Spleen (tissue), 11 donors: ENCODE measurements around the gene ANO2. TPM values are rescaled to one million over a fixed set of nuclear protein-coding genes. Genes with fewer than 3 reads are reported as not detected.

Experiments
- DNase-seq: peaks from one replicate; pipeline ENCODE4 v3.0.0-alpha.2; 2020
- H3K27ac ChIP-seq, 8 donors: fragments of 200-600 bp; sonication (generic) in 7 of 8; 1 replicate in 4 of 8; 2 replicates in 4 of 8; pipeline versions ENCODE4 v1.5.0 to v1.8.0; 2016 to 2021; ENCODE audit warnings: inconsistent platforms in 4 of 8, mild to moderate bottlenecking in 4 of 8, moderate library complexity in 1 of 8
- H3K27me3 ChIP-seq, 7 donors: fragments of 200-600 bp; sonication (generic) in 6 of 7; replicated peaks in 1 of 7; 1 replicate in 4 of 7; 2 replicates in 3 of 7; pipeline versions ENCODE4 v1.5.0 to v1.8.0; 2016 to 2021; ENCODE audit warnings: inconsistent platforms in 3 of 7, mild to moderate bottlenecking in 1 of 7
- H3K36me3 ChIP-seq, 6 donors: fragments of 200-600 bp; sonication (generic) in 5 of 6; 1 replicate in 4 of 6; 2 replicates in 2 of 6; pipeline versions ENCODE4 v1.5.0 to v1.8.0; 2016 to 2021; ENCODE audit warnings: inconsistent platforms in 2 of 6
- H3K4me1 ChIP-seq, 6 donors: fragments of 200-600 bp; sonication (generic) in 5 of 6; 1 replicate in 3 of 6; 2 replicates in 3 of 6; pipeline versions ENCODE4 v1.5.0 to v1.8.0; 2016 to 2021; ENCODE audit warnings: inconsistent platforms in 3 of 6
- H3K4me3 ChIP-seq, 8 donors: fragments of 200-600 bp; sonication (generic) in 7 of 8; 1 replicate in 4 of 8; 2 replicates in 4 of 8; pipeline versions ENCODE4 v1.5.0 to v1.8.0; 2016 to 2021; ENCODE audit warnings: inconsistent platforms in 4 of 8, mild to moderate bottlenecking in 4 of 8, moderate library complexity in 2 of 8
- H3K9me3 ChIP-seq, 8 donors: fragments of 200-600 bp; sonication (generic) in 7 of 8; 1 replicate in 4 of 8; 2 replicates in 4 of 8; pipeline versions ENCODE4 v1.5.0 to v1.8.0; 2016 to 2021; ENCODE audit warnings: inconsistent platforms in 4 of 8
- CTCF ChIP-seq, 11 experiments: fragments of 200-600 bp in 7 of 11; fragments of 450-650 bp in 4 of 11; sonication (generic) in 4 of 11; IDR thresholded peaks in 8 of 11; conservative IDR thresholded peaks in 3 of 11; 1 replicate in 7 of 11; 2 replicates in 4 of 11; pipeline versions ENCODE4 v1.4.0 to v1.8.0; 2016 to 2021; ENCODE audit warnings: antibody characterized with exemption in 11 of 11, inconsistent platforms in 4 of 11, mild to moderate bottlenecking in 1 of 11
- POLR2A ChIP-seq, 3 donors: fragments of 450-650 bp; IDR thresholded peaks; one replicate each; pipeline ENCODE4 v1.5.1; 2017; ENCODE audit warnings: antibody characterized with exemption in 3 of 3, mild to moderate bottlenecking in 1 of 3
- POLR2AphosphoS5 ChIP-seq, 3 donors: sonication (generic); formaldehyde crosslinking; IDR thresholded peaks; one replicate each; pipeline ENCODE4 v1.5.1; 2017; ENCODE audit warnings: antibody characterized with exemption in 3 of 3
- WGBS, 5 donors: extraction: QIAGEN DNeasy Blood & Tissue Kit in 3 of 5; methylation state at CpG; one replicate each; pipeline versions ENCODE4 v1.1.5 to v1.1.7; 2013 to 2018; 5-methylcytosine and 5-hydroxymethylcytosine counted together
- intact Hi-C: fragments of 100-400 bp; cut with DNase I; formaldehyde crosslinking; loops from one replicate; pipeline ENCODE4 v1.15.0; 2023; ENCODE audit warnings: low total_unique reads
- polyA plus RNA-seq, 3 donors: library from polyadenylated mRNA; stranded (reverse); fragments of 200-250 nt; gene quantifications; one replicate each; pipeline ENCODE4 v1.2.1, GENCODE V29; 2013
- total RNA-seq, 7 donors: library from RNA; depleted of rRNA in 3 of 7; stranded (reverse); fragments of >200 nt in 3 of 7; fragmentation: NEBNext Ultra II Directional in 4 of 7; extraction: Animal tissue kit (Norgen Biotek cat#: 25700) in 4 of 7; gene quantifications; one replicate each; pipeline versions ENCODE4 v1.1.0 to v1.2.1, GENCODE V29; 2016 to 2021
- donor health status: healthy with polysubstance abuse.
- donor health status: DM: no; HTN: no; CAD: no; lungs with moderate emphysema.
- donor health status: DM: no; HTN: no; CAD: no.
- donor health status: Bipolar disorder and iron deficiency.
- donor health status: healthy.
- donor health status: DM: no; HTN: no; CAD: no.
- donor health status: DM: yes; HTN: yes; CAD: no.

ANO2 gene
- total and polyA plus RNA-seq, 10 donors = 1.1 to 35.1 (median 14.2) TPM

GRCh38 chr12:5768581-5769196, 176.4 kb downstream of the ANO2 start:
- Histone ChIP-seq H3K36me3 (no peaks in the 10 kb centered on the region), H3K4me1 (peaks cover 0 to 6% (median 0%) of the 10 kb centered on the region in 6 donors), H3K9me3 (no peaks in the 10 kb centered on the region), H3K27ac (peak overlapping the region in 3 of 8 donors; percentile 10 to 31 (median 28)), H3K27me3 (peaks cover 0 to 6% (median 0%) of the 10 kb centered on the region in 7 donors), H3K4me3 (no peak overlapping the region)
- WGBS, 5 donors = 68 to 91% (median 78%) methylated on average over 8 of the region's 8 CpGs
- no peak for TF ChIP-seq CTCF (IDR thresholded peaks at IDR 0.05 in 8 of 11, conservative IDR thresholded peaks at IDR 0.05 in 3 of 11)
- peak in 2 of 3 donors; percentile 17 to 47 for TF ChIP-seq POLR2AphosphoS5 (IDR thresholded peaks at IDR 0.05)
- intact Hi-C loops = no loop called here
- no peak for DNase-seq

- H3K27me3 ChIP-seq = peaks cover 0 to 5% (median 0%) of the 10 kb centered on the region in 7 donors
- 58 to 82% (median 69%) methylated on average over 2 of the region's 2 CpGs for WGBS, 5 donors
- no peaks in the 10 kb centered on the region for H3K36me3 ChIP-seq
- no peaks in the 10 kb centered on the region for H3K9me3 ChIP-seq
- intact Hi-C loops = no loop called here
- TF ChIP-seq POLR2AphosphoS5 (IDR thresholded peaks at IDR 0.05) (no peak), CTCF (IDR thresholded peaks at IDR 0.05 in 8 of 11, conservative IDR thresholded peaks at IDR 0.05 in 3 of 11) (no peak), POLR2A (IDR thresholded peaks at IDR 0.05) (no peak)
- no peak overlapping the region for H3K4me3 ChIP-seq
- no peak for DNase-seq
- H3K27ac ChIP-seq = peak overlapping the region in 3 of 8 donors; percentile 10 to 31 (median 28)
- H3K4me1 ChIP-seq = peaks cover 0 to 6% (median 0%) of the 10 kb centered on the region in 6 donors
These were observed 176.9 kb downstream of the ANO2 start for GRCh38 chr12:5768171-5768570.

GRCh38 chr12:5758347-5758746, 186.7 kb downstream of the ANO2 start:
- 75 to 88% (median 85%) methylated on average over 3 of the region's 3 CpGs for WGBS, 5 donors
- Histone ChIP-seq H3K4me1 (no peaks in the 10 kb centered on the region), H3K9me3 (peaks cover 0 to 16% (median 3%) of the 10 kb centered on the region in 8 donors), H3K27ac (no peak overlapping the region), H3K36me3 (no peaks in the 10 kb centered on the region), H3K4me3 (no peak overlapping the region), H3K27me3 (peaks cover 0 to 22% (median 0%) of the 10 kb centered on the region in 7 donors)
- intact Hi-C loops = no loop called here
- DNase-seq = no peak
- TF ChIP-seq POLR2A (IDR thresholded peaks at IDR 0.05) (no peak), CTCF (IDR thresholded peaks at IDR 0.05 in 8 of 11, conservative IDR thresholded peaks at IDR 0.05 in 3 of 11) (no peak), POLR2AphosphoS5 (IDR thresholded peaks at IDR 0.05) (no peak)

- H3K4me1 ChIP-seq = no peaks in the 10 kb centered on the region
- 72 to 88% (median 84%) methylated on average over 1 to 5 of the region's 5 CpGs for WGBS, 5 donors
- H3K4me3 ChIP-seq = no peak overlapping the region
- H3K27ac ChIP-seq = no peak overlapping the region
- H3K27me3 ChIP-seq = peaks cover 0 to 22% (median 0%) of the 10 kb centered on the region in 7 donors
- H3K9me3 ChIP-seq = peaks cover 0 to 16% (median 3%) of the 10 kb centered on the region in 8 donors
- no peak for DNase-seq
- intact Hi-C loops = no loop called here
- TF ChIP-seq CTCF (IDR thresholded peaks at IDR 0.05 in 8 of 11, conservative IDR thresholded peaks at IDR 0.05 in 3 of 11) (no peak), POLR2AphosphoS5 (IDR thresholded peaks at IDR 0.05) (no peak), POLR2A (IDR thresholded peaks at IDR 0.05) (no peak)
- no peaks in the 10 kb centered on the region for H3K36me3 ChIP-seq
These were observed 188.7 kb downstream of the ANO2 start for GRCh38 chr12:5756338-5756842.
